Measurements from ENCODE around the gene PDLIM7.

DNA sequence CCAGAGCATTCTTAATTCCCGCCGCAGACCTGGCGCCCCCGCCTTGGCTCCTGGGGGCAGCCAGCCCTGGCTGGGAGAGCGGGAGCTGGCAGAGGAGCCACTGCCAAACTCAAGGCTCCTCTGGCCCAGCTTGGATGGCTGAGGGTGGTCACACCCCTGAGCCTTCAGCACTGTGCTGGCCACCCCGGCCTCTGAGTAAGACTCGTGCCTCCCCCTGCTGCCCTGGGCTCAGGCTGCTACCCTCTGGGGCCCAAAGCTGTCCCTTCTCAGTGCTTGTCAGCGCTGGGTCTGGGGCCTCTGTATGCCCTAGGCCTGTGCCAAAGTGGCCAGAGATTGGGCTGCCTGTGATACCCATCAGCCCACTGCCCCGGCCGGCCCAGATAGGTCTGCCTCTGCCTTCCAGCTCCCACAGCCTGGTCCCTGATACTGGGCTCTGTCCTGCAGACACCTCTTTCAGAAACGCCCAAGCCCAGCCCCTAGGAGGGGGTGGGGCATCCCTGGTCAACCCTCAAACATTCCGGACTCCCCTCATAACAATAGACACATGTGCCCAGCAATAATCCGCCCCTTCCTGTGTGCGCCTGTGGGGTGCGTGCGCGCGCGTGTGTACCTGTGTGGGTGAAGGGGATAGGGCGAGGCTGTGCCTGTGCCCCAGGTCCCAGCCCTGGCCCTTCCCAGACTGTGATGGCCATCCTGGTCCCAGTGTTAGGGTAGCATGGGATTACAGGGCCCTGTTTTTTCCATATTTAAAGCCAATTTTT is 55.2 kb downstream of the PDLIM7 start:
- TF ChIP-seq, protein P1, sequence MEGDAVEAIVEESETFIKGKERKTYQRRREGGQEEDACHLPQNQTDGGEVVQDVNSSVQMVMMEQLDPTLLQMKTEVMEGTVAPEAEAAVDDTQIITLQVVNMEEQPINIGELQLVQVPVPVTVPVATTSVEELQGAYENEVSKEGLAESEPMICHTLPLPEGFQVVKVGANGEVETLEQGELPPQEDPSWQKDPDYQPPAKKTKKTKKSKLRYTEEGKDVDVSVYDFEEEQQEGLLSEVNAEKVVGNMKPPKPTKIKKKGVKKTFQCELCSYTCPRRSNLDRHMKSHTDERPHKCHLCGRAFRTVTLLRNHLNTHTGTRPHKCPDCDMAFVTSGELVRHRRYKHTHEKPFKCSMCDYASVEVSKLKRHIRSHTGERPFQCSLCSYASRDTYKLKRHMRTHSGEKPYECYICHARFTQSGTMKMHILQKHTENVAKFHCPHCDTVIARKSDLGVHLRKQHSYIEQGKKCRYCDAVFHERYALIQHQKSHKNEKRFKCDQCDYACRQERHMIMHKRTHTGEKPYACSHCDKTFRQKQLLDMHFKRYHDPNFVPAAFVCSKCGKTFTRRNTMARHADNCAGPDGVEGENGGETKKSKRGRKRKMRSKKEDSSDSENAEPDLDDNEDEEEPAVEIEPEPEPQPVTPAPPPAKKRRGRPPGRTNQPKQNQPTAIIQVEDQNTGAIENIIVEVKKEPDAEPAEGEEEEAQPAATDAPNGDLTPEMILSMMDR (IDR thresholded peaks at IDR 0.05), result no peak
- no peak for TF ChIP-seq POLR2A (IDR thresholded peaks at IDR 0.05)

All from heart left ventricle (tissue), 13 donors.